ENCODE results near the gene LRRC53.
A peak's percentile ranks its signal among the peaks of the same experiment; 100 is the strongest.

Gene LRRC53

GRCh38 chr1:74504933-74505512, 7.4 kb downstream of the LRRC53 start:
- Histone ChIP-seq H2BK15ac (replicated peaks; ENCODE audit: low read depth) (no peak overlapping the region), H2BK5ac (ENCODE audit: low read length) (no peak overlapping the region), H3K56ac (ENCODE audit: low read length) (no peak overlapping the region), H3K4ac (ENCODE audit: low read depth, low read length) (no peak overlapping the region), H3K4me3 (ENCODE audit: low read length) (no peak overlapping the region), H3K23ac (ENCODE audit: low read length) (no peak overlapping the region), H3K79me2 (ENCODE audit: control insufficient read depth, insufficient read depth, low read length) (no peaks in the 10 kb centered on the region), H4K5ac (ENCODE audit: low read length) (no peak overlapping the region), H2AK5ac (ENCODE audit: low read length) (no peak overlapping the region), H3K9ac (ENCODE audit: low read length) (no peak overlapping the region), H3K79me1 (ENCODE audit: low read length) (no peaks in the 10 kb centered on the region), H3K4me2 (ENCODE audit: low read length) (no peak overlapping the region), H3K4me1 (ENCODE audit: control insufficient read depth, low read depth, low read length) (no peaks in the 10 kb centered on the region), H3K18ac (ENCODE audit: low read length) (no peak overlapping the region), H3K36me3 (ENCODE audit: control insufficient read depth, insufficient read depth, low read length) (no peaks in the 10 kb centered on the region), H3K27ac (ENCODE audit: low read depth, low read length) (no peak overlapping the region), H4K8ac (ENCODE audit: low read depth, low read length) (no peak overlapping the region), H2BK120ac (ENCODE audit: low read depth, low read length) (no peak overlapping the region), H3K27me3 (ENCODE audit: insufficient read depth, low read length, poor library complexity) (no peaks in the 10 kb centered on the region)
- no CpG with 5 or more reads among the region's 11 CpGs for WGBS (ENCODE audit: extremely low coverage, insufficient coverage, low lambda C conversion rate)
- peak; percentile 72 for DNase-seq

- no peak overlapping the region for H3K27ac ChIP-seq (ENCODE audit: low read depth, low read length)
- H4K5ac ChIP-seq (ENCODE audit: low read length), result no peak overlapping the region
- H3K79me1 ChIP-seq (ENCODE audit: low read length), result no peaks in the 10 kb centered on the region
- H3K4ac ChIP-seq (ENCODE audit: low read depth, low read length), result no peak overlapping the region
- H3K56ac ChIP-seq (ENCODE audit: low read length), result no peak overlapping the region
- WGBS (ENCODE audit: extremely low coverage, insufficient coverage, low lambda C conversion rate), result no CpG with 5 or more reads among the region's 15 CpGs
- H3K79me2 ChIP-seq (ENCODE audit: control insufficient read depth, insufficient read depth, low read length), result no peaks in the 10 kb centered on the region
- no peaks in the 10 kb centered on the region for H3K27me3 ChIP-seq (ENCODE audit: insufficient read depth, low read length, poor library complexity)
- no peak overlapping the region for H3K4me3 ChIP-seq (ENCODE audit: low read length)
- H2BK15ac ChIP-seq (replicated peaks; ENCODE audit: low read depth), result no peak overlapping the region
- H3K18ac ChIP-seq (ENCODE audit: low read length), result no peak overlapping the region
- no peak overlapping the region for H2BK5ac ChIP-seq (ENCODE audit: low read length)
- H3K4me1 ChIP-seq (ENCODE audit: control insufficient read depth, low read depth, low read length), result no peaks in the 10 kb centered on the region
- no peak overlapping the region for H4K8ac ChIP-seq (ENCODE audit: low read depth, low read length)
- H3K36me3 ChIP-seq (ENCODE audit: control insufficient read depth, insufficient read depth, low read length), result no peaks in the 10 kb centered on the region
- no peak overlapping the region for H3K23ac ChIP-seq (ENCODE audit: low read length)
- no peak overlapping the region for H3K4me2 ChIP-seq (ENCODE audit: low read length)
- no peak overlapping the region for H2AK5ac ChIP-seq (ENCODE audit: low read length)
- DNase-seq, result peak; percentile 78
- H3K9ac ChIP-seq (ENCODE audit: low read length), result no peak overlapping the region
- no peak overlapping the region for H2BK120ac ChIP-seq (ENCODE audit: low read depth, low read length)
Measured at GRCh38 chr1:74504125-74504932, 8.1 kb downstream of the LRRC53 start.

GRCh38 chr1:74502858-74503257, 9.6 kb downstream of the LRRC53 start:
- Histone ChIP-seq H3K23ac (ENCODE audit: low read length) (no peak overlapping the region), H2AK5ac (ENCODE audit: low read length) (no peak overlapping the region), H3K56ac (ENCODE audit: low read length) (no peak overlapping the region), H3K36me3 (ENCODE audit: control insufficient read depth, insufficient read depth, low read length) (no peaks in the 10 kb centered on the region), H2BK120ac (ENCODE audit: low read depth, low read length) (no peak overlapping the region), H3K79me2 (ENCODE audit: control insufficient read depth, insufficient read depth, low read length) (no peaks in the 10 kb centered on the region), H3K9ac (ENCODE audit: low read length) (no peak overlapping the region), H3K27ac (ENCODE audit: low read depth, low read length) (no peak overlapping the region), H3K4me3 (ENCODE audit: low read length) (no peak overlapping the region), H2BK5ac (ENCODE audit: low read length) (no peak overlapping the region), H4K5ac (ENCODE audit: low read length) (no peak overlapping the region), H2BK15ac (replicated peaks; ENCODE audit: low read depth) (no peak overlapping the region), H4K8ac (ENCODE audit: low read depth, low read length) (no peak overlapping the region), H3K27me3 (ENCODE audit: insufficient read depth, low read length, poor library complexity) (no peaks in the 10 kb centered on the region), H3K4me2 (ENCODE audit: low read length) (no peak overlapping the region), H3K18ac (ENCODE audit: low read length) (no peak overlapping the region), H3K4ac (ENCODE audit: low read depth, low read length) (no peak overlapping the region), H3K4me1 (ENCODE audit: control insufficient read depth, low read depth, low read length) (no peaks in the 10 kb centered on the region), H3K79me1 (ENCODE audit: low read length) (no peaks in the 10 kb centered on the region)
- no peak for DNase-seq
- no CpG with 5 or more reads among the region's 2 CpGs for WGBS (ENCODE audit: extremely low coverage, insufficient coverage, low lambda C conversion rate)

GRCh38 chr1:74502432-74502831, 10.0 kb downstream of the LRRC53 start:
- Histone ChIP-seq H2BK5ac (ENCODE audit: low read length) (no peak overlapping the region), H3K4me2 (ENCODE audit: low read length) (no peak overlapping the region), H3K79me1 (ENCODE audit: low read length) (no peaks in the 10 kb centered on the region), H2BK120ac (ENCODE audit: low read depth, low read length) (no peak overlapping the region), H3K36me3 (ENCODE audit: control insufficient read depth, insufficient read depth, low read length) (no peaks in the 10 kb centered on the region), H2AK5ac (ENCODE audit: low read length) (no peak overlapping the region), H3K4me1 (ENCODE audit: control insufficient read depth, low read depth, low read length) (no peaks in the 10 kb centered on the region), H3K56ac (ENCODE audit: low read length) (no peak overlapping the region), H3K23ac (ENCODE audit: low read length) (no peak overlapping the region), H4K5ac (ENCODE audit: low read length) (no peak overlapping the region), H3K79me2 (ENCODE audit: control insufficient read depth, insufficient read depth, low read length) (no peaks in the 10 kb centered on the region), H4K8ac (ENCODE audit: low read depth, low read length) (no peak overlapping the region), H3K4ac (ENCODE audit: low read depth, low read length) (no peak overlapping the region), H3K18ac (ENCODE audit: low read length) (no peak overlapping the region), H3K4me3 (ENCODE audit: low read length) (no peak overlapping the region), H2BK15ac (replicated peaks; ENCODE audit: low read depth) (no peak overlapping the region), H3K9ac (ENCODE audit: low read length) (no peak overlapping the region), H3K27ac (ENCODE audit: low read depth, low read length) (no peak overlapping the region), H3K27me3 (ENCODE audit: insufficient read depth, low read length, poor library complexity) (no peaks in the 10 kb centered on the region)
- no CpG with 5 or more reads among the region's 4 CpGs for WGBS (ENCODE audit: extremely low coverage, insufficient coverage, low lambda C conversion rate)
- peak; percentile 74 for DNase-seq

- no peak overlapping the region for H4K5ac ChIP-seq (ENCODE audit: low read length)
- WGBS (ENCODE audit: extremely low coverage, insufficient coverage, low lambda C conversion rate), result no CpG with 5 or more reads among the region's 3 CpGs
- H3K18ac ChIP-seq (ENCODE audit: low read length), result no peak overlapping the region
- no peaks in the 10 kb centered on the region for H3K27me3 ChIP-seq (ENCODE audit: insufficient read depth, low read length, poor library complexity)
- no peak overlapping the region for H2AK5ac ChIP-seq (ENCODE audit: low read length)
- no peak overlapping the region for H3K27ac ChIP-seq (ENCODE audit: low read depth, low read length)
- H2BK5ac ChIP-seq (ENCODE audit: low read length), result no peak overlapping the region
- no peak for DNase-seq
- no peak overlapping the region for H3K56ac ChIP-seq (ENCODE audit: low read length)
- H3K79me1 ChIP-seq (ENCODE audit: low read length), result no peaks in the 10 kb centered on the region
- H2BK120ac ChIP-seq (ENCODE audit: low read depth, low read length), result no peak overlapping the region
- H3K4me2 ChIP-seq (ENCODE audit: low read length), result no peak overlapping the region
- no peak overlapping the region for H3K4me3 ChIP-seq (ENCODE audit: low read length)
- no peaks in the 10 kb centered on the region for H3K36me3 ChIP-seq (ENCODE audit: control insufficient read depth, insufficient read depth, low read length)
- H4K8ac ChIP-seq (ENCODE audit: low read depth, low read length), result no peak overlapping the region
- no peak overlapping the region for H3K23ac ChIP-seq (ENCODE audit: low read length)
- no peaks in the 10 kb centered on the region for H3K79me2 ChIP-seq (ENCODE audit: control insufficient read depth, insufficient read depth, low read length)
- H3K9ac ChIP-seq (ENCODE audit: low read length), result no peak overlapping the region
- H3K4me1 ChIP-seq (ENCODE audit: control insufficient read depth, low read depth, low read length), result no peaks in the 10 kb centered on the region
- no peak overlapping the region for H3K4ac ChIP-seq (ENCODE audit: low read depth, low read length)
- no peak overlapping the region for H2BK15ac ChIP-seq (replicated peaks; ENCODE audit: low read depth)
Measured at GRCh38 chr1:74498901-74499300, 13.5 kb downstream of the LRRC53 start.

GRCh38 chr1:74496669-74497068, 15.7 kb downstream of the LRRC53 start:
- H3K36me3 ChIP-seq (ENCODE audit: control insufficient read depth, insufficient read depth, low read length), result no peaks in the 10 kb centered on the region
- no peak overlapping the region for H4K5ac ChIP-seq (ENCODE audit: low read length)
- H2BK120ac ChIP-seq (ENCODE audit: low read depth, low read length), result no peak overlapping the region
- DNase-seq, result no peak
- H2BK5ac ChIP-seq (ENCODE audit: low read length), result no peak overlapping the region
- no peak overlapping the region for H2BK15ac ChIP-seq (replicated peaks; ENCODE audit: low read depth)
- H3K9ac ChIP-seq (ENCODE audit: low read length), result no peak overlapping the region
- H4K8ac ChIP-seq (ENCODE audit: low read depth, low read length), result no peak overlapping the region
- H3K4me1 ChIP-seq (ENCODE audit: control insufficient read depth, low read depth, low read length), result no peaks in the 10 kb centered on the region
- H3K4me2 ChIP-seq (ENCODE audit: low read length), result no peak overlapping the region
- no peak overlapping the region for H3K56ac ChIP-seq (ENCODE audit: low read length)
- no peak overlapping the region for H2AK5ac ChIP-seq (ENCODE audit: low read length)
- no peak overlapping the region for H3K23ac ChIP-seq (ENCODE audit: low read length)
- no peak overlapping the region for H3K27ac ChIP-seq (ENCODE audit: low read depth, low read length)
- no peaks in the 10 kb centered on the region for H3K79me1 ChIP-seq (ENCODE audit: low read length)
- H3K79me2 ChIP-seq (ENCODE audit: control insufficient read depth, insufficient read depth, low read length), result no peaks in the 10 kb centered on the region
- H3K4ac ChIP-seq (ENCODE audit: low read depth, low read length), result no peak overlapping the region
- no peaks in the 10 kb centered on the region for H3K27me3 ChIP-seq (ENCODE audit: insufficient read depth, low read length, poor library complexity)
- no peak overlapping the region for H3K4me3 ChIP-seq (ENCODE audit: low read length)
- H3K18ac ChIP-seq (ENCODE audit: low read length), result no peak overlapping the region

All from mesendoderm (in vitro differentiated cells).